SK-N-SH treated with all-trans-retinoic acid at 6 μM for 48 hours (cell line): ENCODE data around the gene NDUFAF4.

Source experiments
- ATAC-seq: fragments of 200-7000 bp; cut with Tn5 transposase; 3 replicates; pipeline ENCODE4 v1.9.1; 2020; ENCODE audit warnings: mild to moderate bottlenecking, moderate library complexity
- ARNTL ChIP-seq: fragments of 450-650 bp; formaldehyde crosslinking; IDR thresholded peaks from 2 replicates; pipeline ENCODE4 v1.5.0; 2020; ENCODE audit warnings: low read depth, mild to moderate bottlenecking, moderate library complexity, borderline replicate concordance
- BACH2 ChIP-seq: fragments of 250-450 bp; sonication (Bioruptor Pico); IDR thresholded peaks from 2 replicates; pipeline ENCODE4 v1.9.0; 2021; ENCODE audit warnings: mild to moderate bottlenecking, borderline replicate concordance
- CREB5 ChIP-seq: fragments of 250-450 bp; sonication (Bioruptor Pico); IDR thresholded peaks from 2 replicates; pipeline ENCODE4 v1.5.1; 2020; ENCODE audit warnings: low read depth, mild to moderate bottlenecking, moderate library complexity
- CSDC2 ChIP-seq: fragments of 250-450 bp; sonication (Bioruptor Pico); IDR thresholded peaks from 2 replicates; pipeline ENCODE4 v1.5.0; 2020; ENCODE audit warnings: mild to moderate bottlenecking, moderate library complexity
- GLIS3 ChIP-seq: fragments of 250-450 bp; sonication (Bioruptor Pico); IDR thresholded peaks from 2 replicates; pipeline ENCODE4 v1.5.0; 2020; ENCODE audit warnings: mild to moderate bottlenecking, moderate library complexity
- ISL1 ChIP-seq: fragments of 250-450 bp; sonication (Bioruptor Pico); IDR thresholded peaks from 2 replicates; pipeline ENCODE4 v2.1.2; 2022; ENCODE audit warnings: mild to moderate bottlenecking, moderate library complexity
- OSR1 ChIP-seq: fragments of 250-450 bp; sonication (Bioruptor Pico); IDR thresholded peaks from 2 replicates; pipeline ENCODE4 v1.8.0; 2022; ENCODE audit warnings: moderate library complexity, mild to moderate bottlenecking, inconsistent platforms
- PATZ1 ChIP-seq: fragments of 250-450 bp; sonication (Bioruptor Pico); IDR thresholded peaks from 2 replicates; pipeline ENCODE4 v1.8.0; 2020; ENCODE audit warnings: mild to moderate bottlenecking, moderate library complexity, borderline replicate concordance
- POU6F1 ChIP-seq: fragments of 250-450 bp; sonication (Bioruptor Pico); IDR thresholded peaks from 2 replicates; pipeline ENCODE4 v1.8.0; 2021; ENCODE audit warnings: low read depth, mild to moderate bottlenecking, moderate library complexity, borderline replicate concordance
- PPARA ChIP-seq: fragments of 250-450 bp; sonication (Bioruptor Pico); IDR thresholded peaks from 2 replicates; pipeline ENCODE4 v1.5.0; 2020; ENCODE audit warnings: mild to moderate bottlenecking, borderline replicate concordance
- SNAI2 ChIP-seq: fragments of 250-450 bp; sonication (Bioruptor Pico); IDR thresholded peaks from 2 replicates; pipeline ENCODE4 v1.5.0; 2020; ENCODE audit warnings: mild to moderate bottlenecking, moderate library complexity
- TCF4 ChIP-seq: fragments of 250-450 bp; sonication (Bioruptor Pico); IDR thresholded peaks from 2 replicates; pipeline ENCODE4 v1.8.0; 2021; ENCODE audit warnings: mild to moderate bottlenecking, moderate library complexity, borderline replicate concordance
- TOX ChIP-seq: fragments of 250-450 bp; sonication (Bioruptor Pico); IDR thresholded peaks from 2 replicates; pipeline ENCODE4 v1.8.0; 2021; ENCODE audit warnings: mild to moderate bottlenecking, moderate library complexity, borderline replicate concordance
- TSHZ2 ChIP-seq: fragments of 250-450 bp; sonication (Bioruptor Pico); IDR thresholded peaks from 2 replicates; pipeline ENCODE4 v1.5.0; 2020; ENCODE audit warnings: mild to moderate bottlenecking, moderate library complexity
- ZC3H10 ChIP-seq: fragments of 250-450 bp; sonication (Bioruptor Pico); IDR thresholded peaks from 2 replicates; pipeline ENCODE4 v1.5.1; 2021; ENCODE audit warnings: mild to moderate bottlenecking, moderate library complexity
- ZFP3 ChIP-seq: fragments of 250-450 bp; sonication (Bioruptor Pico); IDR thresholded peaks from 2 replicates; pipeline ENCODE4 v1.5.0; 2020; ENCODE audit warnings: mild to moderate bottlenecking, moderate library complexity
- ZFP30 ChIP-seq: fragments of 450-650 bp; formaldehyde crosslinking; IDR thresholded peaks from 2 replicates; pipeline ENCODE4 v1.5.0; 2022; ENCODE audit warnings: mild to moderate bottlenecking, moderate library complexity
- ZNF565 ChIP-seq: fragments of 450-650 bp; formaldehyde crosslinking; conservative IDR thresholded peaks from 2 replicates; pipeline ENCODE4 v1.5.0; 2020; ENCODE audit warnings: low read depth, mild to moderate bottlenecking, moderate library complexity
- ZNF8 ChIP-seq: fragments of 450-650 bp; formaldehyde crosslinking; IDR thresholded peaks from 2 replicates; pipeline ENCODE4 v1.5.0; 2020; ENCODE audit warnings: mild to moderate bottlenecking, moderate library complexity
- TF ChIP-seq, protein P1 (sequence below): fragments of 250-450 bp; sonication (Bioruptor Pico); IDR thresholded peaks from 2 replicates; pipeline ENCODE4 v1.5.1; 2021; ENCODE audit warnings: mild to moderate bottlenecking, moderate library complexity

Gene NDUFAF4

DNA sequence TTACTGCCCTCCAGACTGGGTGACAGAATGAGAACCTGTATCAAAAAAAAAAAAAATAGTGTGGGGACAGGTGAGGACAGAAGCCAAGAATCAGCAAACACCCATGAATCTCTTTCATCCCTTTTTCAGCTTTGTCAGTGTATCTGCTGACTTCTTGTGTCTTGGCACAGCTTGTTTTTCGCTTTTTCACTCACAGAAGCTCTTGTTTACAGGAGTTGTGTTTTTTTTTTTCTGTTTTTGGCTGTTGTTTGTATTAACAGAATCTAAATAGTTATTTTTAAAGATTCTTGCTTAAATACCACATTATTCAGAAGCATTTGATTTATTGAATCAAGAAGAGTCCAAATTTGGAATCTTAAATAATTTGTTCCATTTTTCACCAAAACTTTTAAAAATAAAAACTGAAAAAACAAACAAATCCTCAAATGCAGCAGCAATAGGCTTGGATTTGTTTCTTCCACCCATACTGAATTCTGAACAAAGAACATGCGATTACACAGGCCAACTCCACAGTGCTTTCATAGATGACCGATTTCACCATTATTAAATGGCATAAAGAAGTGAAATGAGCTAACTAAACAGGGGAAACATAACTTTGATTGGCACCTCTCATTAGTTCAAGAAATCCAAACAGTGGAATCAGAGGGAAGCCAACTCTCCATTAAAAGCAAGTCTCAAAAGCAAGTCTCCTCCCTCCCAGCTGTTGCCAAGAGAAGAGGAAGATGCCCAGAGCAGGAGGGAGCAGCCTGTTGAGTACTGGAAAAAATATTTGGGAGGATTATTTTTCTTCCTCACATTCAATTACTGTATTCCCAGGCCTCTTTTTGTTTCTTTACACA, 33.3 kb downstream of the NDUFAF4 start:
- TF ChIP-seq ZC3H10 (CRISPR knock-in tag) (no peak), GLIS3 (no peak), BACH2 (CRISPR knock-in tag) (no peak), ZFP30 (no peak), POU6F1 (CRISPR knock-in tag) (no peak), OSR1 (CRISPR knock-in tag) (no peak), PPARA (no peak), ZNF8 (CRISPR knock-in tag) (no peak), ZFP3 (CRISPR knock-in tag) (no peak)
- ATAC-seq = no peak

GRCh38 chr6:96862560-96862959, 35.1 kb downstream of the NDUFAF4 start:
- no peak for TF ChIP-seq PPARA
- TF ChIP-seq CSDC2 (CRISPR knock-in tag) = no peak
- peak; percentile 2; the same call in 1 of the 2 replicates for TF ChIP-seq TCF4 (CRISPR knock-in tag)
- TF ChIP-seq PATZ1 (CRISPR knock-in tag) = no peak
- no peak for TF ChIP-seq ISL1
- TF ChIP-seq, protein P1, sequence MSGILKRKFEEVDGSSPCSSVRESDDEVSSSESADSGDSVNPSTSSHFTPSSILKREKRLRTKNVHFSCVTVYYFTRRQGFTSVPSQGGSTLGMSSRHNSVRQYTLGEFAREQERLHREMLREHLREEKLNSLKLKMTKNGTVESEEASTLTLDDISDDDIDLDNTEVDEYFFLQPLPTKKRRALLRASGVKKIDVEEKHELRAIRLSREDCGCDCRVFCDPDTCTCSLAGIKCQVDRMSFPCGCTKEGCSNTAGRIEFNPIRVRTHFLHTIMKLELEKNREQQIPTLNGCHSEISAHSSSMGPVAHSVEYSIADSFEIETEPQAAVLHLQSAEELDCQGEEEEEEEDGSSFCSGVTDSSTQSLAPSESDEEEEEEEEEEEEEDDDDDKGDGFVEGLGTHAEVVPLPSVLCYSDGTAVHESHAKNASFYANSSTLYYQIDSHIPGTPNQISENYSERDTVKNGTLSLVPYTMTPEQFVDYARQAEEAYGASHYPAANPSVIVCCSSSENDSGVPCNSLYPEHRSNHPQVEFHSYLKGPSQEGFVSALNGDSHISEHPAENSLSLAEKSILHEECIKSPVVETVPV (CRISPR knock-in tag) = no peak
- no peak for TF ChIP-seq ZC3H10 (CRISPR knock-in tag)
- no peak for TF ChIP-seq BACH2 (CRISPR knock-in tag)
- ATAC-seq = no peak

- TF ChIP-seq, protein P1 (CRISPR knock-in tag) = no peak
- TF ChIP-seq ISL1 (no peak), BACH2 (CRISPR knock-in tag) (no peak), ZFP3 (CRISPR knock-in tag) (no peak), CREB5 (CRISPR knock-in tag) (no peak), ZNF565 (no peak), ARNTL (no peak), ZNF8 (CRISPR knock-in tag) (no peak), CSDC2 (CRISPR knock-in tag) (no peak), TSHZ2 (no peak), SNAI2 (CRISPR knock-in tag) (no peak), PATZ1 (CRISPR knock-in tag) (no peak), TOX (no peak), TCF4 (CRISPR knock-in tag) (no peak)
- TF ChIP-seq, all 23 proteins: peak for 0
- ATAC-seq = no peak
These were observed 36.1 kb downstream of the NDUFAF4 start for GRCh38 chr6:96861588-96861987.
